ENCODE results near the gene STK25. TPM values are rescaled to one million over a fixed set of nuclear protein-coding genes. Genes with fewer than 3 reads are reported as not detected.
A peak's percentile ranks its signal among the peaks of the same experiment; 100 is the strongest.

Gene STK25
- total RNA-seq, result 197 TPM

GRCh38 chr2:241508240-241509154, at the start of gene STK25:
Gene STK25 (minus strand): TSS chr2:241508584. CDS start chr2:241508035, 549 bp downstream.
- intact Hi-C loops (cut with DNase I), result no loop called here
- no peaks in the 10 kb centered on the region for H3K9me3 ChIP-seq

GRCh38 chr2:241556746-241557145, 48.4 kb upstream of the STK25 start:
- intact Hi-C loops (cut with DNase I), result no loop called here
- DNase-seq (ENCODE audit: extremely low spot score in 2 of 2), result no peak
- Histone ChIP-seq H3K4me1 (peaks cover 24% of the 10 kb centered on the region), H3K9me3 (no peaks in the 10 kb centered on the region), H3K27ac (no peak overlapping the region), H3K36me3 (no peaks in the 10 kb centered on the region), H3K27me3 (no peaks in the 10 kb centered on the region), H3K4me3 (no peak overlapping the region)
- no peak for TF ChIP-seq POLR2AphosphoS5 (IDR thresholded peaks at IDR 0.05; ENCODE audit: insufficient read depth in 1 of 2, low read depth in 1 of 2)
- no peak for TF ChIP-seq CTCF (IDR thresholded peaks at IDR 0.05)
- no peak for TF ChIP-seq POLR2A (IDR thresholded peaks at IDR 0.05)

More at GRCh38 chr2:241508240-241509154, at the start of gene STK25:
- TF ChIP-seq CTCF (IDR thresholded peaks at IDR 0.05) (no peak), POLR2AphosphoS5 (IDR thresholded peaks at IDR 0.05; ENCODE audit: insufficient read depth in 1 of 2, low read depth in 1 of 2) (peak; percentile 76 to 85), POLR2A (IDR thresholded peaks at IDR 0.05) (peak in 1 of 2 donors; percentile 45)
- Histone ChIP-seq H3K27ac (peak within 1 kb of the TSS; percentile 75), H3K4me3 (peak within 1 kb of the TSS; percentile 76 to 83), H3K27me3 (no peaks in the 10 kb centered on the region), H3K36me3 (no peaks in the 10 kb centered on the region), H3K4me1 (peaks cover 51% of the 10 kb centered on the region)
- peak; percentile 95 to 97 for DNase-seq (ENCODE audit: extremely low spot score in 2 of 2)

GRCh38 chr2:241555711-241556110, 47.3 kb upstream of the STK25 start:
- H3K27ac ChIP-seq, result no peak overlapping the region
- no peak for DNase-seq (ENCODE audit: extremely low spot score in 2 of 2)

GRCh38 chr2:241554610-241555322, 46.4 kb upstream of the STK25 start:
- H3K27me3 ChIP-seq, result no peaks in the 10 kb centered on the region
- TF ChIP-seq POLR2A (IDR thresholded peaks at IDR 0.05), result no peak
- TF ChIP-seq POLR2AphosphoS5 (IDR thresholded peaks at IDR 0.05; ENCODE audit: insufficient read depth in 1 of 2, low read depth in 1 of 2), result no peak
- no peak for TF ChIP-seq CTCF (IDR thresholded peaks at IDR 0.05)
- peaks cover 5% of the 10 kb centered on the region for H3K4me1 ChIP-seq
- H3K4me3 ChIP-seq, result no peak overlapping the region
- DNase-seq (ENCODE audit: extremely low spot score in 2 of 2), result no peak
- intact Hi-C loops (cut with DNase I), result no loop called here
- H3K9me3 ChIP-seq, result no peaks in the 10 kb centered on the region
- no peak overlapping the region for H3K27ac ChIP-seq
- no peaks in the 10 kb centered on the region for H3K36me3 ChIP-seq

More at GRCh38 chr2:241555711-241556110, 47.3 kb upstream of the STK25 start:
- intact Hi-C loops (cut with DNase I), result no loop called here
- Histone ChIP-seq H3K36me3 (no peaks in the 10 kb centered on the region), H3K27me3 (no peaks in the 10 kb centered on the region), H3K4me1 (peaks cover 14% of the 10 kb centered on the region), H3K4me3 (no peak overlapping the region), H3K9me3 (no peaks in the 10 kb centered on the region)
- TF ChIP-seq POLR2A (IDR thresholded peaks at IDR 0.05) (no peak), CTCF (IDR thresholded peaks at IDR 0.05) (no peak), POLR2AphosphoS5 (IDR thresholded peaks at IDR 0.05; ENCODE audit: insufficient read depth in 1 of 2, low read depth in 1 of 2) (no peak)

All from vagina (tissue), 2 donors.